Ascending aorta (tissue), 2 donors: ENCODE measurements around the gene CCDC57. TPM values are rescaled to one million over a fixed set of nuclear protein-coding genes. Genes with fewer than 3 reads are reported as not detected.

Experiments used
- DNase-seq, 2 donors: peaks; one replicate each; pipeline ENCODE4 v3.0.0-alpha.2; 2019; ENCODE audit warnings: low spot score in 2 of 2
- H3K27ac ChIP-seq, 2 donors: fragments of 200-600 bp; sonication (generic); one replicate each; pipeline ENCODE4 v1.5.1; 2016 to 2017; ENCODE audit warnings: mild to moderate bottlenecking in 1 of 2
- H3K27me3 ChIP-seq: fragments of 200-600 bp; sonication (generic); one replicate; pipeline ENCODE4 v1.5.1; 2017
- H3K36me3 ChIP-seq, 2 donors: fragments of 200-600 bp; sonication (generic); one replicate each; pipeline ENCODE4 v1.5.1; 2016
- H3K4me1 ChIP-seq, 2 donors: fragments of 200-600 bp; sonication (generic); one replicate each; pipeline ENCODE4 v1.5.1; 2016 to 2017; ENCODE audit warnings: mild to moderate bottlenecking in 1 of 2
- H3K4me3 ChIP-seq, 2 donors: fragments of 200-600 bp; sonication (generic); one replicate each; pipeline ENCODE4 v1.5.1; 2016 to 2017; ENCODE audit warnings: mild to moderate bottlenecking in 1 of 2
- H3K9me3 ChIP-seq, 2 donors: fragments of 200-600 bp; sonication (generic); one replicate each; pipeline ENCODE4 v1.5.1; 2016
- intact Hi-C: fragments of 100-400 bp; cut with DNase I; formaldehyde crosslinking; loops from one replicate; pipeline ENCODE4 v1.15.1; 2023
- total RNA-seq: library from RNA; depleted of rRNA; stranded (reverse); fragments of >200 nt; gene quantifications from one replicate; pipeline ENCODE4 v1.1.0, GENCODE V29; 2016
- TF ChIP-seq, protein P1 (sequence below), 3 experiments: fragments of 200-600 bp in 2 of 3; fragments of 450-650 bp in 1 of 3; sonication (generic) in 2 of 3; IDR thresholded peaks; one replicate each; pipeline ENCODE4 v1.5.1; 2016 to 2019; ENCODE audit warnings: antibody characterized with exemption in 3 of 3, mild to moderate bottlenecking in 1 of 3, moderate library complexity in 1 of 3

Gene CCDC57
- total RNA-seq, 1 donor from 2014 or later, result 12.8 TPM

DNA sequence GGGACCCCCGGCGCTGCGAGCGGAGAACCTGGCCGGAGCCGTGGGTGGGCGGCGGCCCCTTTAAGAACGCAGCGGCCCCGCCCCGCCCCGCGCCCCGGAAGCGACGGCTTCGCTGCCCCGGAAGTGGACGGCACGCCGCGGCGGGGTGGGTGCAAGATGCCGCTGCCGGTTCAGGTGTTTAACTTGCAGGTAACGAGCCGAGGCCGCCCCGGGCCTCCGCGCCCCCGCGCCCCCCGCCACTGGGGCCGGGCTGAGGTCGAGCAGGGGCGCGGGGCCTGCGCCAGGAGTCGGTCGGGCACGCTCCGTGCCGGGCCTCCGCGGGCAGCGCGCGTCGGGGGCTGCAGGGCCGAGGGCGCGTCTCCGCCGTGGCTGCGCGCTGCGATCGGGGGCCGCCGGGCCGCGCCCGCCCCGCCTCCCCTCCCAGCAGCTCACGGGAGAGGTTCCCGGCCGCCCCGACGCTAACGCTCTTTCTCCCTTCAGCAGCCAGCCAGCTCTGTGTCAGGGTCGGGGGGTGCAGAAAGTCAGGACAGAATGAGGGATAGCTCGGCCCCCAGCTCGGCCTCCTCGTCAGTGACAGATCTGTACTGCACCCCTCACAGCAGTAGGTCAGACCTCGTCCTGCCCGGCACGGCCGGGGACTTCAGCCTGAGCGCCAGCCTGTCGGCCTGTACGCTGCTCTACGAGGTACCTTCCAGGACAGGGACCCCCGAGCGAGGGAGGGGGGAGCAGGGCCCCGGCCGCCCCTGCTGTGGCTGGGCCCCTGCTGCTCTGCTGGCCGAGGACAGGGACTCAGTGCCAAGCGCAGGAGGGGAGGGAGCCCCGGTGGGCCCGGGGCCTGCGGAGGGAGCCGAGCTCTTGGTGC lies 160.6 kb downstream of the CCDC57 start, which contains the start of the genes GPS1 and RFNG:
TSS of gene GPS1 (plus strand) at position 123 of the 862 bp plus-strand sequence. CDS start at position 157, 34 bp downstream.
TSS of gene RFNG (minus strand) at position 36 of the 862 bp plus-strand sequence. CDS start 45 bp downstream, outside the sequence.
- Histone ChIP-seq H3K9me3 (no peaks in the 10 kb centered on the region), H3K4me1 (peaks cover 18 to 19% of the 10 kb centered on the region in 2 donors), H3K4me3 (peak within 1 kb of the TSS; percentile 83 to 94), H3K27me3 (no peaks in the 10 kb centered on the region), H3K36me3 (peaks cover 47 to 63% of the 10 kb centered on the region in 2 donors), H3K27ac (peak within 1 kb of the TSS; percentile 11 to 14)
- peak in 1 of 2 donors; percentile 80 for DNase-seq
- TF ChIP-seq, protein P1, sequence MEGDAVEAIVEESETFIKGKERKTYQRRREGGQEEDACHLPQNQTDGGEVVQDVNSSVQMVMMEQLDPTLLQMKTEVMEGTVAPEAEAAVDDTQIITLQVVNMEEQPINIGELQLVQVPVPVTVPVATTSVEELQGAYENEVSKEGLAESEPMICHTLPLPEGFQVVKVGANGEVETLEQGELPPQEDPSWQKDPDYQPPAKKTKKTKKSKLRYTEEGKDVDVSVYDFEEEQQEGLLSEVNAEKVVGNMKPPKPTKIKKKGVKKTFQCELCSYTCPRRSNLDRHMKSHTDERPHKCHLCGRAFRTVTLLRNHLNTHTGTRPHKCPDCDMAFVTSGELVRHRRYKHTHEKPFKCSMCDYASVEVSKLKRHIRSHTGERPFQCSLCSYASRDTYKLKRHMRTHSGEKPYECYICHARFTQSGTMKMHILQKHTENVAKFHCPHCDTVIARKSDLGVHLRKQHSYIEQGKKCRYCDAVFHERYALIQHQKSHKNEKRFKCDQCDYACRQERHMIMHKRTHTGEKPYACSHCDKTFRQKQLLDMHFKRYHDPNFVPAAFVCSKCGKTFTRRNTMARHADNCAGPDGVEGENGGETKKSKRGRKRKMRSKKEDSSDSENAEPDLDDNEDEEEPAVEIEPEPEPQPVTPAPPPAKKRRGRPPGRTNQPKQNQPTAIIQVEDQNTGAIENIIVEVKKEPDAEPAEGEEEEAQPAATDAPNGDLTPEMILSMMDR (IDR thresholded peaks at IDR 0.05), result no peak
- intact Hi-C loops, result loop anchor here (2.0 kb wide), 2 partner anchors 13 to 29 kb away; partner anchors contain the start of genes CENPX, DUS1L and LRRC45

Other genes starting within 250 kb of the CCDC57 start
- 45.1 TPM for gene ASPSCR1, start 235.2 kb downstream of the CCDC57 start, total RNA-seq
- gene CENPX, start 190.0 kb downstream of the CCDC57 start, total RNA-seq, result 41.3 TPM
- 2.0 TPM for gene LRRC45, start 189.5 kb downstream of the CCDC57 start, total RNA-seq
- not detected for gene RAC3, start 181.2 kb downstream of the CCDC57 start, total RNA-seq
- 160 TPM for gene DCXR, start 175.1 kb downstream of the CCDC57 start, total RNA-seq
- 73.7 TPM for gene RFNG, start 161.0 kb downstream of the CCDC57 start, total RNA-seq
- gene GPS1, start 160.9 kb downstream of the CCDC57 start, total RNA-seq, result 42.1 TPM
- gene DUS1L, start 147.0 kb downstream of the CCDC57 start, total RNA-seq, result 111 TPM
- gene FASN, start 114.6 kb downstream of the CCDC57 start, total RNA-seq, result 90.9 TPM
- gene SLC16A3, start 16.2 kb upstream of the CCDC57 start, total RNA-seq, result 253 TPM
- 86.8 TPM for gene CSNK1D, start 60.9 kb upstream of the CCDC57 start, total RNA-seq
- gene CD7, start 104.8 kb upstream of the CCDC57 start, total RNA-seq, result 6.7 TPM
- gene SECTM1, start 120.9 kb upstream of the CCDC57 start, total RNA-seq, result 49.5 TPM
- gene TEX19, start 146.4 kb upstream of the CCDC57 start, total RNA-seq, result not detected
- gene UTS2R, start 158.9 kb upstream of the CCDC57 start, total RNA-seq, result not detected
- gene HEXD, start 205.5 kb upstream of the CCDC57 start, total RNA-seq, result 40.4 TPM
- gene OGFOD3, start 205.7 kb upstream of the CCDC57 start, total RNA-seq, result 36.6 TPM
- gene CYBC1, start 237.9 kb upstream of the CCDC57 start, total RNA-seq, result 124 TPM
- 38.3 TPM for gene NARF, start 245.9 kb upstream of the CCDC57 start, total RNA-seq